Measurements from ENCODE around the gene AGPAT2. TPM values are rescaled to one million over a fixed set of nuclear protein-coding genes. Genes with fewer than 3 reads are reported as not detected.

The AGPAT2 gene
- total RNA-seq, 4 donors from 2014 or later: 66.2 to 80.6 (median 75.8) TPM

- intact Hi-C loops (cut with DNase I): loop anchor here (2.0 kb wide), 1 partner anchor 147 kb away; no protein-coding TSS in a partner anchor
- H3K4me1 ChIP-seq: peaks cover 9 to 59% (median 20%) of the 10 kb centered on the region in 3 donors
- no peak for DNase-seq
These were observed 55.9 kb downstream of the AGPAT2 start for GRCh38 chr9:136631038-136632000.

DNA sequence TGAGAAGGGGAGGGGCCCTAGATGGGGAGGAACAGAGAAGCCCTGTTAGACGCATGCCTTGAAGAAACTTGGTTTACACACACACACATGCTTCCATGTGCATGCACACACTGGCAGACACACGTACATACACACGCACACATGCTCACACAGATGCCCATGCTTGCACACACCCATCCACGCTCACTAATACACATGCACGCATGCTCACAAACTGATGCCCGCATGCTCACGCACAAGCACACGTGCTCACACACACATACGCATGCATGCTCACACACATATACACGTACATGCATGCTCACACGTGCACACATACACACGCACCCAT, 56.6 kb downstream of the AGPAT2 start:
- no peak for DNase-seq
- H3K4me3 ChIP-seq: no peak overlapping the region
- no peak for TF ChIP-seq POLR2A (IDR thresholded peaks at IDR 0.05)
- TF ChIP-seq, protein P1, sequence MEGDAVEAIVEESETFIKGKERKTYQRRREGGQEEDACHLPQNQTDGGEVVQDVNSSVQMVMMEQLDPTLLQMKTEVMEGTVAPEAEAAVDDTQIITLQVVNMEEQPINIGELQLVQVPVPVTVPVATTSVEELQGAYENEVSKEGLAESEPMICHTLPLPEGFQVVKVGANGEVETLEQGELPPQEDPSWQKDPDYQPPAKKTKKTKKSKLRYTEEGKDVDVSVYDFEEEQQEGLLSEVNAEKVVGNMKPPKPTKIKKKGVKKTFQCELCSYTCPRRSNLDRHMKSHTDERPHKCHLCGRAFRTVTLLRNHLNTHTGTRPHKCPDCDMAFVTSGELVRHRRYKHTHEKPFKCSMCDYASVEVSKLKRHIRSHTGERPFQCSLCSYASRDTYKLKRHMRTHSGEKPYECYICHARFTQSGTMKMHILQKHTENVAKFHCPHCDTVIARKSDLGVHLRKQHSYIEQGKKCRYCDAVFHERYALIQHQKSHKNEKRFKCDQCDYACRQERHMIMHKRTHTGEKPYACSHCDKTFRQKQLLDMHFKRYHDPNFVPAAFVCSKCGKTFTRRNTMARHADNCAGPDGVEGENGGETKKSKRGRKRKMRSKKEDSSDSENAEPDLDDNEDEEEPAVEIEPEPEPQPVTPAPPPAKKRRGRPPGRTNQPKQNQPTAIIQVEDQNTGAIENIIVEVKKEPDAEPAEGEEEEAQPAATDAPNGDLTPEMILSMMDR (IDR thresholded peaks at IDR 0.05): no peak
- peaks cover 0 to 15% (median 0%) of the 10 kb centered on the region in 4 donors for H3K27me3 ChIP-seq
- H3K27ac ChIP-seq: no peak overlapping the region
- peaks cover 15 to 61% (median 27%) of the 10 kb centered on the region in 3 donors for H3K4me1 ChIP-seq
- no peaks in the 10 kb centered on the region for H3K36me3 ChIP-seq
- 52 to 65% methylated on average over 12 of the region's 12 CpGs for WGBS, 2 donors
- H3K9me3 ChIP-seq: no peaks in the 10 kb centered on the region
- intact Hi-C loops (cut with DNase I): loop anchor here (2.0 kb wide), 1 partner anchor 146 kb away; no protein-coding TSS in a partner anchor

More at GRCh38 chr9:136631038-136632000, 55.9 kb downstream of the AGPAT2 start:
- Histone ChIP-seq H3K9me3 (no peaks in the 10 kb centered on the region), H3K4me3 (no peak overlapping the region), H3K36me3 (no peaks in the 10 kb centered on the region), H3K27me3 (peaks cover 0 to 15% (median 0%) of the 10 kb centered on the region in 4 donors), H3K27ac (no peak overlapping the region)
- WGBS, 2 donors: 51 to 56% methylated on average over 24 to 28 of the region's 31 CpGs
- TF ChIP-seq, protein P1 (IDR thresholded peaks at IDR 0.05): peak; percentile 65 to 92 (median 85)
- TF ChIP-seq POLR2A (IDR thresholded peaks at IDR 0.05): no peak

GRCh38 chr9:136629879-136630661, 57.2 kb downstream of the AGPAT2 start:
- no peak overlapping the region for H3K4me3 ChIP-seq
- intact Hi-C loops (cut with DNase I): loop anchor here (2.0 to 5.0 kb wide), 2 partner anchors 88 to 145 kb away; no protein-coding TSS in a partner anchor
- H3K27ac ChIP-seq: no peak overlapping the region
- H3K27me3 ChIP-seq: peaks cover 0 to 15% (median 0%) of the 10 kb centered on the region in 4 donors
- no peak for DNase-seq
- no peaks in the 10 kb centered on the region for H3K9me3 ChIP-seq
- H3K4me1 ChIP-seq: peaks cover 18 to 61% (median 30%) of the 10 kb centered on the region in 3 donors
- TF ChIP-seq POLR2A (IDR thresholded peaks at IDR 0.05): no peak
- TF ChIP-seq, protein P1 (IDR thresholded peaks at IDR 0.05): peak; percentile 48 to 66 (median 57)
- no peaks in the 10 kb centered on the region for H3K36me3 ChIP-seq
- 62 to 63% methylated on average over 5 to 9 of the region's 19 CpGs for WGBS, 2 donors

DNA sequence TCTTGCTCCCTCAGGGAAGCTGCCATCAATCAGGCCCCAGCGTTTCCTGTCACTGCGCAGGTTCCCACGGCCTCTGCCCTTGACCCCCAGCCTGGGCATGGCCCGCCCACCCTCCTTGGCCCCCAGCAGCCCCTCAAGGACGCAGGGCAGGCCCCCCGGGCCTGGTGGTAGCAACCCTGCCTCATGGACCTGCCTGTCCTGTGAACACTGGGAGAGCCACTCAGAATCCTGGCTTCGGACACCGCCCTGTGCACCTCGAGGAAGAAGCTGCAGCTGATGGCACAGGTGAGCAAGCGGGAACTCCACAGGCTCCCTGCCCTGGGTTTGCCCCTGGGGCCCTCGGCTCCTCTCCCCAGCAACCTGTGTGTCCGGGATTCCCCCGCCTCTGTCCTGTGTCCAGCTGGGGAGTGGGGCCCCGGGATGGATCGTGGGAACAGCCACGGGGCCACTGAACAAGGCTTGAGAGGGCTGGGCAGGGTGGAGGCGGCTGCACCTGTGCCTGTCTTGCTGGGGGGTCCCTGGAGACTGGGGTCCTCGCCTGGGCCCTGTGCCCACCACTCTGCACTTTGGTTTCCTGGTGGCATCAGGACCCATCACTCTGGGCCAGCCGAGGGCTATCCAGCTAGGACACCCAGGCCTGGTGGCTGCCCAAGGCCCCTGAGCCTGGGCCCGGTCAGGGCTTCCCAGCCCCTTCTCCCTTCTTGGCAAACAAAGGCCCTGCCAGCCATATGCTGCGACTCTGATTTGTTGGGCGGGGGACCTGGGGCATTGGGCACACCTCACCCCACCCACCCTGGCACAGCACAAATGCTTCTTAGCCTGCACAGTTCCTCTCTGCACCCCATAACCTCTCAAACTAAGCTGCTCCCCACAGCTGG, 58.0 kb downstream of the AGPAT2 start:
- no peak overlapping the region for H3K27ac ChIP-seq
- no peaks in the 10 kb centered on the region for H3K36me3 ChIP-seq
- intact Hi-C loops (cut with DNase I): loop anchor here (5.0 kb wide), 1 partner anchor 87 kb away; no protein-coding TSS in a partner anchor
- H3K4me1 ChIP-seq: peaks cover 27 to 64% (median 38%) of the 10 kb centered on the region in 3 donors
- no peak for DNase-seq
- H3K27me3 ChIP-seq: peaks cover 0 to 15% (median 0%) of the 10 kb centered on the region in 4 donors
- H3K4me3 ChIP-seq: no peak overlapping the region
- H3K9me3 ChIP-seq: no peaks in the 10 kb centered on the region
- WGBS, 2 donors: 63 to 100% methylated on average over 1 to 13 of the region's 22 CpGs
- no peak for TF ChIP-seq POLR2A (IDR thresholded peaks at IDR 0.05)
- TF ChIP-seq, protein P1 (IDR thresholded peaks at IDR 0.05): no peak
